Brain microvascular endothelial cell (primary cell): ENCODE results near the gene DRC3.

ENCODE experiments used
- DNase-seq: peaks from one replicate; pipeline ENCODE4 v3.0.0-alpha.2; 2020
- H3K27ac ChIP-seq: fragments of 250-450 bp; sonication (Bioruptor Pico); 2 replicates; pipeline ENCODE4 v1.5.1; 2020; ENCODE audit warnings: mild to moderate bottlenecking, moderate library complexity
- H3K27me3 ChIP-seq: fragments of 250-450 bp; sonication (Bioruptor Pico); replicated peaks from 2 replicates; pipeline ENCODE4 v1.5.1; 2020; ENCODE audit warnings: mild to moderate bottlenecking
- H3K36me3 ChIP-seq: fragments of 250-450 bp; sonication (Bioruptor Pico); replicated peaks from 2 replicates; pipeline ENCODE4 v1.5.1; 2020; ENCODE audit warnings: mild to moderate bottlenecking
- H3K4me3 ChIP-seq: 2 replicates; pipeline ENCODE4 v1.5.1; 2011; ENCODE audit warnings: low read depth, mild to moderate bottlenecking, control low read depth, low read length, moderate library complexity
- CTCF ChIP-seq: IDR thresholded peaks from 2 replicates; pipeline ENCODE4 v1.5.1; 2011; ENCODE audit warnings: low read depth, mild to moderate bottlenecking, moderate library complexity, low read length, control low read depth, inconsistent platforms; ENCODE audit errors: missing control alignments
- in situ Hi-C: cut with HindIII; loops from 2 replicates; pipeline ENCODE4 v1.10.0; 2017; ENCODE audit warnings: low sequenced_read_pairs, low pct_ligation_motif_present

Gene DRC3

DNA sequence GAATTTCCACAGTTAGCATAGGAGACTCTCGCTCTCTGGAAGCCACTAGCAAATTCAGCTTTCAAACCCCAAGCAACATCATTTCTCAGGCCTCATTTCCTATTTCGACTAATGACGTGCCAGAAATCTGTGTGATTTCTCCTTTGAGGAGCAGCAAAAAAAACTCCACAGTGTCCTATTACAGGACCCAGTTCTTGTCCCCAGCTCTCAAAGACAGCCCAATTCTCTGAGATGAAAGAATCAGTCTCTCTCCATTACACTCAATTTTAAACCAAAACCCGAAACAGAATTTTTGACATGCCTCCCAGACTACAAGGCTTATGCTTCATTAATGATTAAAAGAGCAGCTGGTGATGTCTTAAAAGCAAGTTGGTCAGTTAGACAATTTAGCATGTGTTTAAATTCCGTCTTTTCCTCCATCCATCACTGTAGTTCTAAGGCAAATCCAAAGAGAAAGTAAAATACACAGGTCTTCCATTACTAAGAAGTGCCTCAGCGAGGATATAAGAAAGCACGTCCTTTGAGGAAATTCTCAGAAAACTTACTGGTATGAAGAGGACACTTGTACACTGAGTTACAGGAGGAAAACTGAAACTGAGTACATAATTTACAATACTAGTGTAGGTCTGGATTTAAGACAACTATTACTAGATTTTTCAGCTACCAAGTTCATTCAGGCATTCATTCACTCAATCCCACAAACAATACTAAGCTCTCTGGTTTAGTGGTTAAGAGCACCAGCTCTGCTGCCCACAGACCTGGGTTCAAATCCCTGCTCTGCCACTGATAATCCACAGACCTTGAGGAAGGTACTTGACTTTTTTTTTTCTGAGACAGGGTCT lies 12.9 kb upstream of the DRC3 start:
- Histone ChIP-seq H3K4me3 (no peak overlapping the region), H3K27me3 (no peaks in the 10 kb centered on the region), H3K27ac (peak overlapping the region; percentile 9), H3K36me3 (no peaks in the 10 kb centered on the region)
- in situ Hi-C loops, result no loop called here
- TF ChIP-seq CTCF, result no peak
- DNase-seq, result no peak

DNA sequence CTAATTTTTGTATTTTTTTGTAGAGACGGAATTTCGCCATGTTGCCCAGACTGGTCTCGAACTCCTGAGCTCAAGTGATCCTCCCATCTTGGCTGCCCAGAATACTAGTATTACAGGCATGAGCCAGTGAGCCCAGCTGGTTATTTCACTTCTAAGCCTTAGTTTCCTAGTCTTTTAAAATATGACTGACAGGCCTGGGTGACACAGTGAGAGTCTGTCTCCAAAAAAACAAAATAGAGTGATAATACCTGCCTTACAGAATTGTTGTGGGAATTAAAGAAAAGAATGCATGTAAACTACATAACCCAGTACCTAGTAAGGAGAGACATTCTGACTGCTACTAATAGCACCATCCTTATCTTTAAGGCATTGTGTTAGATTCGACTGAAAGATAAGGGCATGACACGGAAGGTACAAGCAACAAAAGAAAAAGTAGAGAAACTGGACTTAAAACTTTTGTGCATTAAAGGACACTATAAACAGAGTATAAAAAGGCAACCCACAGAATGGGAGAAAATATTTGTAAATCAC lies 12.1 kb upstream of the DRC3 start:
- no peak for TF ChIP-seq CTCF
- no peak overlapping the region for H3K4me3 ChIP-seq
- in situ Hi-C loops, result no loop called here
- no peaks in the 10 kb centered on the region for H3K36me3 ChIP-seq
- H3K27ac ChIP-seq, result no peak overlapping the region
- no peak for DNase-seq
- H3K27me3 ChIP-seq, result no peaks in the 10 kb centered on the region

- no peak for TF ChIP-seq CTCF
- Histone ChIP-seq H3K27me3 (no peaks in the 10 kb centered on the region), H3K4me3 (no peak overlapping the region), H3K36me3 (no peaks in the 10 kb centered on the region), H3K27ac (no peak overlapping the region)
- in situ Hi-C loops, result no loop called here
- DNase-seq, result no peak
These were observed 9.6 kb upstream of the DRC3 start for GRCh38 chr17:17963066-17963465.

DNA sequence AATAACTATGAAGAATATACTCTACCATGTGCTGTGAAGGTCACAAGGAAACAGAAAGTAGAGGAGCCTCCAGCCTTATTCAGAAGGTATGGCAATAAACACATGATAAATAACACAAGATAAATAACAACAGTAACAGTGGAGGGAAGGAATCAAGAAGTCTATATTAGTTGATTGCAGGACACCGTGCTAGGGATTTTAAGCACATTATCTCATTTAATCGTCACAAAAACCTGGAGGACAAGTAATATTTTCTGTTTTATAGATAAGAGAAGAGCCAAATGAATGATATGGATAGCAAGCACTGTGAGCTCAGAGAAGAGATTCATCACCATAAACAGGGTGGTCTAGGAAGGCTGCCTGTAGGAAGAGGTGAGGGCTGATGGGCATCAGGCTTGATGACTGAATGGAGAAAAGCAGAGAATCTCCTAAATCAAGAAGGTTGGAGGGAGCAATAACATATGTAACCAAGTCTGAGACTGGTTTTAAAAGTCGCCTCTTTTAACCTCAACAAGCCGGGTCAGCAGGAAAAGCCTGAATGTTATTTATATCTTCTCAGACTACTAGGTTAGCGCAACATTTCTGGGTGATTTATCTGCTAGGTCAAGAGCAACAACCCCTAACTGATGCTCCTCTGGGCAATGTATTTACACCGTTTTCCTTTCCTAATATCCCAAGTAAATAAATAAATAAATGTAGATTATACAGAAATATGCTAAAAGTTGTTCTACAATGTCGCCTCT lies 8.8 kb upstream of the DRC3 start:
- Histone ChIP-seq H3K36me3 (no peaks in the 10 kb centered on the region), H3K27ac (no peak overlapping the region), H3K27me3 (no peaks in the 10 kb centered on the region), H3K4me3 (no peak overlapping the region)
- TF ChIP-seq CTCF, result no peak
- in situ Hi-C loops, result no loop called here
- no peak for DNase-seq

DNA sequence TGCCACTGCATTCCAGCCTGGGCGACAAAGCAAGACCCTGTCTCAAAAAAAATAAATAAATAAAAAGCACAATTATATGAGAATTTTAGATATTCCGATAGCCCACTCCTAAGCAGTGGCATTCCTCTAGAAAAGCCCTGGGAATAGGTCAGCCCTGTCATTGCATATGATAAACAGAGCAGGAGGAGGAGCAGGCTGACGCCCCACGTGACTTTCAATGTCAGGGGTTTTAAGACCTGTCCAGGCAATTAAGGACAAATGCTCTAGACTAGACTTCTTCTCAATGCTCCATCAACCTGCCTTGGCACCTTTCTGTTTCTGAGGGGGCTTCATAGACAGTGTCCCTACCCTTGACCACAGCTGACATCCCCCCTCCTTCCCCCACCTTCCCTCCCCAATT lies 8.0 kb upstream of the DRC3 start:
- no peak for DNase-seq
- no peaks in the 10 kb centered on the region for H3K36me3 ChIP-seq
- H3K27ac ChIP-seq, result no peak overlapping the region
- no peak overlapping the region for H3K4me3 ChIP-seq
- H3K27me3 ChIP-seq, result no peaks in the 10 kb centered on the region
- in situ Hi-C loops, result no loop called here
- TF ChIP-seq CTCF, result no peak
